ENCODE results near the gene MCOLN2.

MCOLN2 gene

DNA sequence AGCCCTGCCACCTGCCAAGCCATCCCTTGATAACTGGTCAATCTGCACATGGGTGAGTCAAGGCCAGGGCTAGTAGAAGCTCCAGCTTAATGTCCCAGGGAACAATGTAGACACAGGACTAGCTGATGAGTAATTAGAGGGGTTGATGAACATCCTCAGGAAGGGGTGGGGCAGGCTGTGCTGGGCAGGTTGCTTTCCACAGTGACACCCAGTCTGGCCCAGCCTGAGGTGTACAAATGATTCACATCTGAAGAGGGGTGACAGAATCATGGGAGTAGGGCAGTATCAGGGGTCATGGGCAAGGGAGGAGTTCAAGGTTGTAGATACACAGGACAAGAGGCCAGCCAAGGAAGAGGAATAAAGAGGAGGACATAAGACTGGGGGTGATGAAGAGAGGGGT, 108.2 kb downstream of the MCOLN2 start:
- DNase-seq (ENCODE audit: low read depth) = no peak
- no peak for TF ChIP-seq MYC (IDR thresholded peaks at IDR 0.05; ENCODE audit: low read depth, low read length)
- TF ChIP-seq, protein P1, sequence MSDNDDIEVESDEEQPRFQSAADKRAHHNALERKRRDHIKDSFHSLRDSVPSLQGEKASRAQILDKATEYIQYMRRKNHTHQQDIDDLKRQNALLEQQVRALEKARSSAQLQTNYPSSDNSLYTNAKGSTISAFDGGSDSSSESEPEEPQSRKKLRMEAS (IDR thresholded peaks at IDR 0.05; ENCODE audit: low read depth, low read length) = no peak
- TF ChIP-seq POLR2A (IDR thresholded peaks at IDR 0.05; ENCODE audit: extremely low read depth, insufficient read length) = no peak
- TF ChIP-seq, protein P2, sequence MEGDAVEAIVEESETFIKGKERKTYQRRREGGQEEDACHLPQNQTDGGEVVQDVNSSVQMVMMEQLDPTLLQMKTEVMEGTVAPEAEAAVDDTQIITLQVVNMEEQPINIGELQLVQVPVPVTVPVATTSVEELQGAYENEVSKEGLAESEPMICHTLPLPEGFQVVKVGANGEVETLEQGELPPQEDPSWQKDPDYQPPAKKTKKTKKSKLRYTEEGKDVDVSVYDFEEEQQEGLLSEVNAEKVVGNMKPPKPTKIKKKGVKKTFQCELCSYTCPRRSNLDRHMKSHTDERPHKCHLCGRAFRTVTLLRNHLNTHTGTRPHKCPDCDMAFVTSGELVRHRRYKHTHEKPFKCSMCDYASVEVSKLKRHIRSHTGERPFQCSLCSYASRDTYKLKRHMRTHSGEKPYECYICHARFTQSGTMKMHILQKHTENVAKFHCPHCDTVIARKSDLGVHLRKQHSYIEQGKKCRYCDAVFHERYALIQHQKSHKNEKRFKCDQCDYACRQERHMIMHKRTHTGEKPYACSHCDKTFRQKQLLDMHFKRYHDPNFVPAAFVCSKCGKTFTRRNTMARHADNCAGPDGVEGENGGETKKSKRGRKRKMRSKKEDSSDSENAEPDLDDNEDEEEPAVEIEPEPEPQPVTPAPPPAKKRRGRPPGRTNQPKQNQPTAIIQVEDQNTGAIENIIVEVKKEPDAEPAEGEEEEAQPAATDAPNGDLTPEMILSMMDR (IDR thresholded peaks at IDR 0.05; ENCODE audit: low read depth, low read length) = no peak
- H3K4me3 ChIP-seq (ENCODE audit: low read depth, low read length) = no peak overlapping the region

DNA sequence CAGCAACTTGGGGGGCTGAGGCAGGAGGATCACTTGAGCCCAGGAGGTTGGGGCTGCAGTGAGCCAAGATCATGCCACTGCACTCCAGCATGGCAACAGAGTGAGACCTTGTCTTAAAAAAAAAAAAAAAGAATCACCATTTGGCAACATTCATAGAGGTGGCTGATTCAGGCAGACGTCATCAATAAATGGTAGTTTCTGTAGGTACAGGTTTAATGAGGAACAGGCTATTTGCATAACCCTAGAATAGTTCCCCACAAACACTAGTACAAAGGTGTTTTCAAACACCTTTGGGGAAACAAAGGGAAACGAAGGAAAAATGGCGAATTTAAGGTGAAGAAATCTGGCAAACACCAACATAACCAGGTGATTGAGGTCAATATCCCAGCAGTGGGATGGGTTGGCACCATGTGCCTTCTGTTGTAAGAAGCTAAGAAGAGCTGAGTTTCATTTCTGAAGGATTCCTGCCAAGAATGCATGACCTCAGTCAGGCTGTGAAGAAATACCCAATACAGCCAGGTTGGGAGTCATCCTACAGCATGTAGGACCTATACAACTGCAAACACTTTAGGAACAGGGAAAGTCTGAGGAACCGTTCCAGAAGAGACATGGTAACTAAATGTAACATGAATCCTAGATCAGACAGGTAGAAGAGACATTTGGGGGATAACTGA, 109.5 kb downstream of the MCOLN2 start:
- no peak overlapping the region for H3K4me3 ChIP-seq (ENCODE audit: low read depth, low read length)
- no peak for TF ChIP-seq POLR2A (IDR thresholded peaks at IDR 0.05; ENCODE audit: extremely low read depth, insufficient read length)
- TF ChIP-seq, protein P2 (IDR thresholded peaks at IDR 0.05; ENCODE audit: low read depth, low read length) = no peak
- no peak for TF ChIP-seq MYC (IDR thresholded peaks at IDR 0.05; ENCODE audit: low read depth, low read length)
- TF ChIP-seq, protein P1 (IDR thresholded peaks at IDR 0.05; ENCODE audit: low read depth, low read length) = no peak
- DNase-seq (ENCODE audit: low read depth) = no peak

- TF ChIP-seq MYC (IDR thresholded peaks at IDR 0.05; ENCODE audit: low read depth, low read length) (no peak), POLR2A (IDR thresholded peaks at IDR 0.05; ENCODE audit: extremely low read depth, insufficient read length) (no peak)
- TF ChIP-seq, protein P1 (IDR thresholded peaks at IDR 0.05; ENCODE audit: low read depth, low read length) = no peak
- TF ChIP-seq, protein P2 (IDR thresholded peaks at IDR 0.05; ENCODE audit: low read depth, low read length) = no peak
- DNase-seq (ENCODE audit: low read depth) = no peak
- no peak overlapping the region for H3K4me3 ChIP-seq (ENCODE audit: low read depth, low read length)
Measured at GRCh38 chr1:84885469-84885868, 111.4 kb downstream of the MCOLN2 start.

- no peak overlapping the region for H3K4me3 ChIP-seq (ENCODE audit: low read depth, low read length)
- no peak for DNase-seq (ENCODE audit: low read depth)
- TF ChIP-seq MYC (IDR thresholded peaks at IDR 0.05; ENCODE audit: low read depth, low read length) = no peak
- no peak for TF ChIP-seq POLR2A (IDR thresholded peaks at IDR 0.05; ENCODE audit: extremely low read depth, insufficient read length)
- TF ChIP-seq, protein P2 (IDR thresholded peaks at IDR 0.05; ENCODE audit: low read depth, low read length) = no peak
Measured at GRCh38 chr1:84884671-84885389, 112.1 kb downstream of the MCOLN2 start.

- TF ChIP-seq, protein P1 (IDR thresholded peaks at IDR 0.05; ENCODE audit: low read depth, low read length) = no peak
- TF ChIP-seq POLR2A (IDR thresholded peaks at IDR 0.05; ENCODE audit: extremely low read depth, insufficient read length) (no peak), MYC (IDR thresholded peaks at IDR 0.05; ENCODE audit: low read depth, low read length) (no peak)
- TF ChIP-seq, protein P2 (IDR thresholded peaks at IDR 0.05; ENCODE audit: low read depth, low read length) = no peak
- DNase-seq (ENCODE audit: low read depth) = no peak
- no peak overlapping the region for H3K4me3 ChIP-seq (ENCODE audit: low read depth, low read length)
Measured at GRCh38 chr1:84883286-84883685, 113.6 kb downstream of the MCOLN2 start.
